ENCODE results near the gene WWC2.

- no peak for TF ChIP-seq CTCF (IDR thresholded peaks at IDR 0.05; ENCODE audit: low read depth, low read length)
- no peak for TF ChIP-seq POLR2A (IDR thresholded peaks at IDR 0.05; ENCODE audit: extremely low read depth, insufficient read length)
- TF ChIP-seq MAX (IDR thresholded peaks at IDR 0.05; ENCODE audit: low read depth, low read length), result no peak
- TF ChIP-seq MYC (IDR thresholded peaks at IDR 0.05; ENCODE audit: low read depth, low read length), result no peak
Measured at GRCh38 chr4:183201331-183201730, 102.3 kb downstream of the WWC2 start.

All from NB4 (cell line).